GM21723 (cell line): ENCODE data around the gene TAF4.
"Not testable (repeated sequence)": the region's sequence is repeated elsewhere in the genome, so short reads cannot be mapped to it uniquely, and the experiment has no call there.

Experiments used
- ATAC-seq: cut with Tn5 transposase; IDR thresholded peaks from one replicate; pipeline ENCODE4 v1.9.1; 2021; ENCODE audit warnings: mild to moderate bottlenecking, moderate library complexity; ENCODE audit not compliant: unreplicated experiment

Gene TAF4

GRCh38 chr20:61951695-61952533, 113.8 kb downstream of the TAF4 start:
- ATAC-seq = no peak

GRCh38 chr20:61950641-61951071, 115.0 kb downstream of the TAF4 start:
- no peak for ATAC-seq

DNA sequence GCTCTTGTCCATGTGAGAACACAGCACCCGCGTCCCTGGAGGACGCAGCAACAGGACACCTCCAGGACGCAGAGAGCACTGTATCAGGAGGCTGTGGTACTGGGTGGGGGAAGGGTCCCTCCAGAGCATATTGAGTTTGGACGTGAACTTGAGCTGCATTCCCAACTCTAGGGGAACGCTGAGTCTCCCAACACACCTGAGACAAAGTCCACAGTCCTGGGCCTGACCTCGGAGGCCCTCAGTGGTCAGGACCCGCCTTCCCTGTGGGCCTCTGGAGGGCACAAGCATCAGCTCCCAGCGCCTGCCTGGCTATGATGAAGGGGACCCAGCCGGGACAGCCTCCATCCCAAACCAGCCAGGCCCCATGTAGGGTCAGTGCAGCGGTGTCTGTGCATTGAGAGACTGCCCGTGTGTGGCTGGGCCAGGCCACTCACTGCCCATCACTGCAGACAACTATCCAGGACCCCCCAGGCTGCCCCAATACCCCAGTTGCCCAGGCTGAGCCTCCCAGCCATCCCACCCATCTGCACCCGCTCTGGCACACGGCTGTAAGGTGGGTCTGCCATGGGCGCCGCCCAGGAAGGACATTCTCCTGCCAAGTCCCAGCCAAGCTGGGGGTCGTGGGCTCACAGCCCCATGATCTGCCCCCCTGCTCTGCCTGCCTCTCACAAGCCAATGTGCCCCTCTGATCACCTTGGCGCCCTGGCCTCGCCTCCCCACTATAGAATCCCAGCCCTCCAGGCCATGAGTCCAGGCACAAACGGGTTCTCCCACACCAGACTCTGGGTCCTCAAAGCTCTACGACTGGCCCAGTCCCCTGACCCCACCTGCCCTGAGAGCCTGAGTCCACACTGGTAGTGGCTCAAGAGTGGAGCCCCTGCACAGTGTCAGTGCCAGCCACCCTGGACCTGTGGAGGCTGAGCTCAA, 115.7 kb downstream of the TAF4 start:
- no peak for ATAC-seq

GRCh38 chr20:61949363-61949713, 116.3 kb downstream of the TAF4 start:
- ATAC-seq = no peak

DNA sequence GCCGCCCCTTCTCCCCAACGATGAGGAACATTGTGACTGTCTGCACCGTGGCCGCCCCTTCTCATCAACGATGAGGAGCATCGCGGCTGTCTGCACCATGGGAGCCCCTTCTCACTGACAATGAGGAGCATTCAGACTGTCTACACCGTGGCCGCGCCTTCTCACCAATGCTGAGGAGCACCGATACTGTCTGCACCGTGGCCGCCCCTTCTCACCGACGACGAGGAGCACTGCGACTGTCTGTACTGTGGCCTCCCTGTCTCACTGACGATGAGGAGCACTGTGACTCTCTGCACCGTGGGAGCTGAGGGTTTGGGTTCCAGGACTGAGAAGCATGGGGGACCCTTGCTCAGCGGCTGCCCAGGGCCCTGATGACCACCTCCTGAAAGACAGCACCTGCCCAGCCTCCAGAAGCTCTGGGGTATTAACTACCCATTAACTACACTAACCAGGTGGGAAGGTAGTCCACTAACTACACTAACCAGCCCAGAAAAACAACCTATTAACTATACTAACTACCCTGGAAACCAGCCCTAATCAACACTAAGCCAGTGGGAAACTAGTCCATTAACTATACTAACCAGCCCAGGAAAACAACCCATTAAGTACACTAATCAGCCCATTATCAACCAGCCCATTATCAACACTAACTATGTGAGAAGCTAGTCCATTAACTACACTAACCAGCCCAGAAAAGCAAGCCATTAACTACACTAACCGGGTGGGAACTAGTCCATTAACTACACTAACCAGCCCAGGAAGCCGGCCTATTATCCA, 116.9 kb downstream of the TAF4 start:
- no peak for ATAC-seq

DNA sequence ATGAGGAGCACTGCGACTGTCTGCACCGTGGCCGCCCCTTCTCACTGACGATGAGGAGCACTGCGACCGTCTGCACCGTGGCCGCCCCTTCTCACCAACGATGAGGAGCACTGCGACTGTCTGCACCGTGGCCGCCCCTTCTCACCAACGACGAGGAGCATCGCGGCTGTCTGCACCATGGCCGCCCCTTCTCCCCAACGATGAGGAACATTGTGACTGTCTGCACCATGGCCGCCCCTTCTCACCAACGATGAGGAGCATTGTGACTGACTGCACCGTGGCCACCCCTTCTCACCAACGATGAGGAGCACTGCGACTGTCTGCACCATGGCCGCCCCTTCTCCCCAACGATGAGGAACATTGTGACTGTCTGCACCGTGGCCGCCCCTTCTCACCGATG, 117.6 kb downstream of the TAF4 start:
- not testable (repeated sequence) for ATAC-seq

DNA sequence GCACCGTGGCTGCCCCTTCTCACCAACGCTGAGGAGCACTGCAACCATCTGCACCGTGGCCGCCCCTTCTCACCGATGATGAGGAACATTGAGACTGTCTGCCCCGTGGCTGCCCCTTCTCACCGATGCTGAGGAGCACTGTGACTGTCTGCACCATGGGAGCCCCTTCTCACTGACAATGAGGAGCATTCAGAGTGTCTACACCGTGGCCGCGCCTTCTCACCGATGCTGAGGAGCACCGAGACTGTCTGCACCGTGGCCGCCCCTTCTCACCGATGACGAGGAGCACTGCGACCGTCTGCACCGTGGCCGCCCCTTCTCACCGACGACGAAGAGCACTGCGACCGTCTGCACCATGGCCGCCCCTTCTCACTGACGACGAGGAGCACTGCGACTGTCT, 120.2 kb downstream of the TAF4 start:
- ATAC-seq = not testable (repeated sequence)

GRCh38 chr20:61944967-61945366, 120.7 kb downstream of the TAF4 start:
- not testable (repeated sequence) for ATAC-seq

DNA sequence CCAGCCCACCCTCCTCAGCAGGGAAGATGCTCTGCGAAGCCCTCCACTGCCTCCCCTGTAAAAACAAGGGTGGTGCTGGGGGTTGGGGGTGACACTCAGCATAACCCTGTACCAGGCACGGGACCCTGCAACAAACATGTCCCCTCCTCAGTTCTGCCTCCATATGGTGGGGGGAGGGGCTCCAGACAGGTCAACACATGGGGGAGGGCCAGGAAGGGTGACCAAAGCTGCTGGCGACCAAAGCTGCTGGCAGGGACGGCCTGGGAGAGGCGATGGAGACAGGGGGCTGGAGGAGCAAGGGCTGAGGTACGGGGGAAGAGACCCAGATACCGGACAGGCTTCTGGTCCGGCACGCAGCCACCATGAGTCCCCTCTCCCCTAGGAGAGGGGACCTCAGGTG, 123.2 kb downstream of the TAF4 start:
- no peak for ATAC-seq

DNA sequence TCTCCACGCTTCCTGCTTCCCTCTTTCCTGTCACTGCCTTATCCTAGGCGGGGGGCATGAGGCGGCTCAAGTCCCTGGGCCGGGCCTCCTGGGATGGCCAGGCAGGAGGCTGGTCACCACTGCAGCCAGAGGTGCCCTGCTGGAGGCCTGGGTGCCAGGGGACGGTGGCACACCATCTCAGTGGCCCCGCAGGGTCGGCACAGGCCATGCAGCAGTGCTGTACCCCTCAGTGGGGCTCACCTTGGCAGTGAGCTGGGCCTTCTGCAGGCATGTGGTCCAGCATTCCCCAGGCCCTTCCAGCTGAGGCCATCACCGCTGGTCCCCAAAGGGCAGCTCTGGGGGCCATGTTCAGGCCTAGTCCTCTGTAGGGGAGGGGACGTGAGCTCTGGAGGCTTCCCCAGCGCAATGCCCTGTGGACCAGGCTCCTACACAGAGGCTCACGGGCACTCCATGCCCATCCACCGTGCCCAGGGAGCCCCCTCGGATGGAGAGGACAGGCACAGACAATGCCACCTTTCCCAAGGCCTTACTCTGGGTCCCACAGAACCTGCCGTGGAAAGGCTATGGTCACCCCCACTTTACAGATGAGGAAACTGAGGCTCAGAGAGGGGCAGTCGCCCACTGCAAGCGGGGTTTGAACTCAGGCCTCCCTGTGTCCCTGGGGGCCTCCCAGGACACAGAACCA, 123.8 kb downstream of the TAF4 start:
- no peak for ATAC-seq

DNA sequence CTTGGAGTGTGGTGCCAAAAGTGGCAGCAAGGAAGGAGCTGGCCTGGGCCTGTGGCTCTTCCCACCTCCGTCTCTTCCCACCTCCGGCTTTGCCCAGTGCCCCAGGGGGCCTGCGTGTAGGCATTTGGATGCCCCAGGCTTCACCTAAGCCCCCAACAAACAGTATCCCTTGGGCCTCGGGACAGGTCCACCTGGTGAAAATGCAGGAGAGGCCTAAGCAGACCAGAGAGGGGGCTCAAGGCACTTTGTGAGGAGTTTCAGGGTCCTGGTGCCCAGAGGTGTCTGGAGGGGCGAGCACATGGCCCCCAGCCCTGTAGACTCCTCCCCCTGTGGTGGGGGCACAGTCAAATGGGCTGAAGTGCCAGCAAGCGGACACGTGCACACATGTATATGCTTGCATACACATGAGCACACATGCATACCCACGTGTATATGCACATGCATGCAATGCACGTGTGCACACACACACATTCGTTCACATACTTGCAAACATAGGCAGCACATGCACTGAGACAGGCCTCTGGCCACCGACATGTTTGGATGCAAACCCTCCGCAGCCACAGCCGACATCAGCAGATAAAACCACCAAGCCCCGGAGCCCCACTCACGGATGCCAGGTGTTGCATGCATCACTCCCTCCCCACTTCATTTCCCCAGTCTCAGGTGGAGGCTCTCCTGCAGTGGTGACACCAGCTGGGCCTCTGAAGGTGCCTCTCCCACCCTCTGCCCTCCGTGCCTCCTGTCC, 124.5 kb downstream of the TAF4 start:
- ATAC-seq = no peak

GRCh38 chr20:61940491-61940890, 125.2 kb downstream of the TAF4 start:
- no peak for ATAC-seq

- no peak for ATAC-seq
Observed at GRCh38 chr20:61939691-61940360, 125.9 kb downstream of the TAF4 start.

DNA sequence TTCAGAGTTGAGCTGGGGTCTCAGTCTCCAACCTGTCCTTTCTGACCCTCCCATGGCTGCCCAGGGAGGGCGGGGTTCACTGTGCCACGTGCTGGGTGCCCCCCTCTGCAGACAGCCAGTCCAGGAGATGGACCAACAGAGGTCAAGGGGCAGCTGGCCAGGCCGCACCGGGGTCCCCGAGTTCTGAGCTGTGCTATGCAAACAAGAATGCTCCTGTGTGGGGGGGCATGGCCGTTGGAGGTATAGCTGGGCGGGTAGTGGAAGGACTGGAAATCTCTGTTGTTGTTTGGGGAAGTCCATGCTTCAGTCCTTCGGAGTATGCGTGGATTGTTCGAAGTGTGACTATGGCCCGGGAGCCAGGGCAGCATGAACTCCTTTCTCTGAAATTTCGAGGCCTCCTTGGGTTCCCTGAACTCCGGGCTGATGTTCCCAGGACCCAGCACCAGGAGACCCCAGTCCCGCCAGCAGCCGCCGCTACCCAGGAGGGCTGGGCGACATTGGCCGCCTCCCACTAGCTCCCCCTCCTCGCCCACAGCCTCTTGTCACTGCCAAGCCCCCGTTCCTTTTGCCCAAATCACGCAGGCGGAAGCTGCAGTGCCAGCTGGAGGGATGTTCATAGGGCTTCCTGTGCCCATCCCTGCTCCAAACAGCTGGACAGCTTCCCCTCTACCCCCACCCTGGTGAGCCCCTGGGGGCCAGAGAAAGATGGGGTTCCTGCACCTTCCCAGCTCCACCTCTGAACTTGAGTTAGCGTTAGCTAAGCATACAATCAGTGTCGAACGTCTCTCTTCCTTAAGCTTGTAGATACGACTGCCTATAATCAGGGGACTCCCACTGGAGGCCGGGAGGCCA, 126.6 kb downstream of the TAF4 start:
- no peak for ATAC-seq

GRCh38 chr20:61937963-61938838, 127.5 kb downstream of the TAF4 start:
- ATAC-seq = no peak

- no peak for ATAC-seq
Observed at GRCh38 chr20:61937146-61937962, 128.3 kb downstream of the TAF4 start.
